A549 (cell line): Measurements from ENCODE around the gene ZNF775. TPM values are rescaled to one million over a fixed set of nuclear protein-coding genes. Genes with fewer than 3 reads are reported as not detected.

Experiments used
- ATAC-seq, 2 experiments: fragments of 200-7000 bp in 1 of 2; fragments of >200 bp in 1 of 2; cut with Nextera tagmentation in 1 of 2; cut with Tn5 transposase in 1 of 2; 3 replicates each; pipeline versions ENCODE4 v1.8.0 to v1.9.1; 2018 to 2020; ENCODE audit warnings: mild to moderate bottlenecking in 1 of 2, moderate library complexity in 1 of 2
- CTCF ChIA-PET: fragments of 300-600 bp; sonication (Branson Sonifier 250); formaldehyde crosslinking; extraction: SDS; loops from one replicate; lab custom pipeline; 2021; ENCODE audit warnings: antibody characterized with exemption, inconsistent platforms; lab: Yijun Ruan, JAX
- POLR2A ChIA-PET: fragments of 350-600 bp; formaldehyde crosslinking; extraction: SDS; loops from one replicate; lab custom pipeline; 2021; ENCODE audit warnings: antibody characterized with exemption, inconsistent platforms; lab: Yijun Ruan, JAX
- DNase-seq, 2 experiments: peaks; one replicate each; pipeline versions ENCODE4 v3.0.0 to v3.0.0-alpha.2; 2011 to 2016; ENCODE audit warnings: low read depth in 1 of 2, low spot score in 1 of 2
- FAIRE-seq: peaks from 2 replicates; lab custom pipeline; 2011; peaks lifted over from hg19 to GRCh38; lab: Jason Lieb, UNC
- H3K27ac ChIP-seq, 2 experiments: fragments of >200 bp; sonication (Bioruptor Twin); formaldehyde crosslinking; 3 replicates each; pipeline ENCODE4 v1.5.1; 2016 to 2017
- H3K4me1 ChIP-seq: fragments of >200 bp; sonication (Bioruptor Twin); formaldehyde crosslinking; 3 replicates; pipeline ENCODE4 v1.6.1; 2016
- H3K4me2 ChIP-seq: fragments of >200 bp; sonication (Bioruptor Twin); formaldehyde crosslinking; 3 replicates; pipeline ENCODE4 v1.6.1; 2016
- H3K4me3 ChIP-seq: fragments of >200 bp; sonication (Bioruptor Twin); formaldehyde crosslinking; 3 replicates; pipeline ENCODE4 v1.5.1; 2016
- H3K9me3 ChIP-seq: fragments of >200 bp; sonication (Bioruptor Twin); formaldehyde crosslinking; 3 replicates; pipeline ENCODE4 v1.6.1; 2016
- CBX2 ChIP-seq: fragments of 200-600 bp; sonication (generic); IDR thresholded peaks from 2 replicates; pipeline ENCODE4 v1.6.1; 2016; ENCODE audit warnings: low read depth, mild to moderate bottlenecking, borderline replicate concordance
- CBX8 ChIP-seq: fragments of 200-600 bp; sonication (generic); IDR thresholded peaks from 2 replicates; pipeline ENCODE4 v1.6.1; 2016
- CTCF ChIP-seq: fragments of >200 bp; sonication (Bioruptor Twin); formaldehyde crosslinking; IDR thresholded peaks from 3 replicates; pipeline ENCODE4 v1.5.1; 2016
- ELK1 ChIP-seq: fragments of 150-350 bp; IDR thresholded peaks from 2 replicates; pipeline ENCODE4 v1.6.1; 2014; ENCODE audit warnings: low read depth, mild to moderate bottlenecking, low read length
- FOSL2 ChIP-seq, 2 experiments: fragments of 450-650 bp in 1 of 2; fragments of >200 bp in 1 of 2; sonication (Bioruptor Twin) in 1 of 2; formaldehyde crosslinking; IDR thresholded peaks; 2 replicates each; pipeline versions ENCODE4 v1.5.0 to v1.6.1; 2016 to 2020; ENCODE audit warnings: mild to moderate bottlenecking in 1 of 2, moderate library complexity in 1 of 2
- HDAC2 ChIP-seq: fragments of 200-600 bp; sonication (generic); IDR thresholded peaks from 2 replicates; pipeline ENCODE4 v1.6.1; 2016
- HOXB13 ChIP-seq: fragments of 250-450 bp; sonication (Bioruptor Pico); IDR thresholded peaks from 2 replicates; pipeline ENCODE4 v1.5.0; 2020; ENCODE audit warnings: low read depth, mild to moderate bottlenecking, moderate library complexity
- HOXB5 ChIP-seq: fragments of 250-450 bp; sonication (Bioruptor Pico); IDR thresholded peaks from 2 replicates; pipeline ENCODE4 v1.5.0; 2020; ENCODE audit warnings: mild to moderate bottlenecking, moderate library complexity
- KDM1A ChIP-seq: fragments of 200-600 bp; sonication (generic); IDR thresholded peaks from 2 replicates; pipeline ENCODE4 v1.6.1; 2016; ENCODE audit warnings: low read depth, mild to moderate bottlenecking
- MAFK ChIP-seq: fragments of 450-650 bp; IDR thresholded peaks from 2 replicates; pipeline ENCODE4 v1.6.1; 2014; ENCODE audit not compliant: partially characterized antibody
- MAX ChIP-seq: IDR thresholded peaks from 2 replicates; pipeline ENCODE4 v1.6.1; 2012
- NFE2L2 ChIP-seq: fragments of 150-350 bp; conservative IDR thresholded peaks from 2 replicates; pipeline ENCODE4 v1.6.1; 2014; ENCODE audit warnings: low read length
- NPAS2 ChIP-seq: fragments of 250-450 bp; sonication (Bioruptor Pico); IDR thresholded peaks from 2 replicates; pipeline ENCODE4 v1.8.0; 2022; ENCODE audit warnings: mild to moderate bottlenecking, moderate library complexity, borderline replicate concordance
- PBX3 ChIP-seq: IDR thresholded peaks from 2 replicates; pipeline ENCODE4 v1.6.1; 2012
- POLR2AphosphoS2 ChIP-seq: conservative IDR thresholded peaks from 2 replicates; pipeline ENCODE4 v1.6.1; 2012; ENCODE audit warnings: low read length, improper control_type of control experiment, inconsistent platforms
- TP53 ChIP-seq: fragments of 250-450 bp; sonication (Bioruptor Pico); IDR thresholded peaks from 2 replicates; pipeline ENCODE4 v1.5.0; 2021; ENCODE audit warnings: mild to moderate bottlenecking, moderate library complexity
- USF2 ChIP-seq: fragments of 450-650 bp; IDR thresholded peaks from 2 replicates; pipeline ENCODE4 v1.6.1; 2014; ENCODE audit warnings: antibody characterized with exemption
- WGBS: methylation state at CpG from one replicate; pipeline ENCODE4 v1.1.6; 2017; ENCODE audit errors: missing lambda C conversion rate; 5-methylcytosine and 5-hydroxymethylcytosine counted together
- polyA plus RNA-seq, 4 experiments: library from polyadenylated mRNA; depleted of rRNA in 3 of 4; stranded (reverse); fragments of >200 nt; fragmentation: RNase III in 1 of 4; extraction: RNeasy Plus Mini Kit Qiagen cat#74134 plus additional on column Dnase treatment in 1 of 4; gene quantifications; 2 replicates in 3 of 4; 3 replicates in 1 of 4; pipeline ENCODE4 v1.2.3, GENCODE V29; 2011 to 2017

The ZNF775 gene
- polyA plus RNA-seq, 2 of the 4 experiments (the other 2 are of a cell fraction): 1.7 to 5.4 TPM

- H3K4me2 ChIP-seq: no peak overlapping the region
- no peak for DNase-seq
- CTCF ChIA-PET: interaction anchor here (1.0 to 1.2 kb wide), 2 partner anchors 23 to 192 kb away, joined by 3 read pairs; no protein-coding TSS in a partner anchor
- ATAC-seq: no peak
- no peak overlapping the region for H3K4me3 ChIP-seq
- no peak for TF ChIP-seq MAFK
- TF ChIP-seq USF2: no peak
- TF ChIP-seq NPAS2 (CRISPR knock-in tag): no peak
- TF ChIP-seq HDAC2: no peak
- no peak for TF ChIP-seq CTCF
- TF ChIP-seq PBX3: no peak
- no peak for TF ChIP-seq CBX2
- no peak for TF ChIP-seq ELK1
- TF ChIP-seq TP53: no peak
- no peak for TF ChIP-seq KDM1A
- no peak for TF ChIP-seq HOXB5
- no peak for TF ChIP-seq FOSL2 (IDR thresholded peaks at IDR 0.05)
- TF ChIP-seq FOSL2 (CRISPR knock-in tag; IDR thresholded peaks at IDR 0.05): no peak
- no peak for TF ChIP-seq NFE2L2
- TF ChIP-seq CBX8: no peak
- TF ChIP-seq MAX: no peak
- no peak for TF ChIP-seq HOXB13
- TF ChIP-seq, all 56 proteins: peak for 0
- Histone ChIP-seq H3K27ac (no peak overlapping the region), H3K4me1 (no peaks in the 10 kb centered on the region), H3K9me3 (peaks cover 3% of the 10 kb centered on the region; the same call in 2 of the 3 replicates)
- 63% methylated on average over 6 of the region's 7 CpGs for WGBS
- POLR2A ChIA-PET: no interaction called here
- no peak for FAIRE-seq
These were observed 65.7 kb downstream of the ZNF775 start for GRCh38 chr7:150444674-150445365.

- CTCF ChIA-PET: interaction anchor here (0.6 to 1.2 kb wide), 2 partner anchors 12 to 516 kb away, joined by 3 read pairs; no protein-coding TSS in a partner anchor
- peaks cover 3% of the 10 kb centered on the region; the same call in 2 of the 3 replicates for H3K9me3 ChIP-seq
These were observed 67.3 kb downstream of the ZNF775 start for GRCh38 chr7:150446288-150446938.

More at GRCh38 chr7:150446288-150446938, 67.3 kb downstream of the ZNF775 start:
- no peak for TF ChIP-seq POLR2AphosphoS2
- WGBS: 67% methylated on average over 2 of the region's 2 CpGs
- ATAC-seq (no peak), DNase-seq (no peak), FAIRE-seq (no peak)
- H3K27ac ChIP-seq: no peak overlapping the region
- POLR2A ChIA-PET: no interaction called here
- H3K4me1 ChIP-seq: no peaks in the 10 kb centered on the region
- H3K4me2 ChIP-seq: no peak overlapping the region
- no peak overlapping the region for H3K4me3 ChIP-seq

Other genes with a start within 250 kb of the ZNF775 start
- gene LRRC61, start 56.0 kb upstream of the ZNF775 start, polyA plus RNA-seq (2011; rRNA removed): 0.22 and 0.46 TPM in 2 replicates
- gene LRRC61, start 56.0 kb upstream of the ZNF775 start, polyA plus RNA-seq (2017; fragmentation: RNase III; extraction: RNeasy Plus Mini Kit Qiagen cat#74134 plus additional on column Dnase treatment): 0.10 to 0.47 TPM (median 0.19 TPM) in 3 replicates
- gene ACTR3C, start 55.8 kb upstream of the ZNF775 start, polyA plus RNA-seq (2011; rRNA removed): 0.40 and 0.43 TPM in 2 replicates
- 0.43 to 0.58 TPM (median 0.54 TPM) in 3 replicates for gene ACTR3C, start 55.8 kb upstream of the ZNF775 start, polyA plus RNA-seq (2017; fragmentation: RNase III; extraction: RNeasy Plus Mini Kit Qiagen cat#74134 plus additional on column Dnase treatment)
- gene RARRES2, start 37.7 kb upstream of the ZNF775 start, polyA plus RNA-seq (2011; rRNA removed): not detected in 2 replicates
- gene RARRES2, start 37.7 kb upstream of the ZNF775 start, polyA plus RNA-seq (2017; fragmentation: RNase III; extraction: RNeasy Plus Mini Kit Qiagen cat#74134 plus additional on column Dnase treatment): 0.11 TPM in 1 of 3 replicates, not detected in the others
- gene REPIN1, start 10.5 kb upstream of the ZNF775 start, polyA plus RNA-seq (2011; rRNA removed): 48.1 and 58.0 TPM in 2 replicates
- 86.2 to 101 TPM (median 101 TPM) in 3 replicates for gene REPIN1, start 10.5 kb upstream of the ZNF775 start, polyA plus RNA-seq (2017; fragmentation: RNase III; extraction: RNeasy Plus Mini Kit Qiagen cat#74134 plus additional on column Dnase treatment)
- gene GIMAP8, start 71.3 kb downstream of the ZNF775 start, polyA plus RNA-seq (2011; rRNA removed): not detected in 2 replicates
- not detected in 3 replicates for gene GIMAP8, start 71.3 kb downstream of the ZNF775 start, polyA plus RNA-seq (2017; fragmentation: RNase III; extraction: RNeasy Plus Mini Kit Qiagen cat#74134 plus additional on column Dnase treatment)
- gene GIMAP7, start 135.5 kb downstream of the ZNF775 start, polyA plus RNA-seq (2011; rRNA removed): not detected in 2 replicates
- not detected in 3 replicates for gene GIMAP7, start 135.5 kb downstream of the ZNF775 start, polyA plus RNA-seq (2017; fragmentation: RNase III; extraction: RNeasy Plus Mini Kit Qiagen cat#74134 plus additional on column Dnase treatment)
- gene GIMAP4, start 188.1 kb downstream of the ZNF775 start, polyA plus RNA-seq (2011; rRNA removed): not detected in 2 replicates
- gene GIMAP4, start 188.1 kb downstream of the ZNF775 start, polyA plus RNA-seq (2017; fragmentation: RNase III; extraction: RNeasy Plus Mini Kit Qiagen cat#74134 plus additional on column Dnase treatment): not detected in 3 replicates